ENCODE results near the gene ZNF627.
"Not testable (repeated sequence)": the region's sequence is repeated elsewhere in the genome, so short reads cannot be mapped to it uniquely, and the experiment has no call there.

ZNF627 gene

GRCh38 chr19:11624069-11624463 is 26.8 kb downstream of the ZNF627 start:
- no peak for DNase-seq (ENCODE audit: low spot score)

- DNase-seq (ENCODE audit: low spot score): peak; percentile 54
Measured at GRCh38 chr19:11626252-11626651, 29.0 kb downstream of the ZNF627 start.

DNA sequence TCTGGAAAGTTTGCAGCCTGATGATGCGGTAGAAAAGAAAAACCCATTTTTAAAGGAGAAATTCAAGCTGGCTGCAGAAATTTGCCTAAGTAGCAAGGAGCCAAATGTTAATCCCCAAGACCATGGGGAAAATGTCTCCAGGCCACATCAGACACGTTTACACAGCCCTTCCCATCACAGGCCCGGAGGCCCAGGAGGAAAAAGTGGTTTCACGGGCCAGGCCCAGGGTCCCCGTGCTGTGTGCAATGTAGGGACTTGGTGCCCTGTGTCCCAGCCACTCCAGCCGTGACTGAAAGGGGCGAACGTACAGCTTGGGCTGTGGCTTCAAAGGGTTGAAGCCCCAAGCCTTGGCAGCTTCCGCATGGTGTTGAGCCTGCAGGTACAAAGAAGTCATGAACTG is 35.9 kb downstream of the ZNF627 start:
- DNase-seq (ENCODE audit: low spot score): no peak

DNA sequence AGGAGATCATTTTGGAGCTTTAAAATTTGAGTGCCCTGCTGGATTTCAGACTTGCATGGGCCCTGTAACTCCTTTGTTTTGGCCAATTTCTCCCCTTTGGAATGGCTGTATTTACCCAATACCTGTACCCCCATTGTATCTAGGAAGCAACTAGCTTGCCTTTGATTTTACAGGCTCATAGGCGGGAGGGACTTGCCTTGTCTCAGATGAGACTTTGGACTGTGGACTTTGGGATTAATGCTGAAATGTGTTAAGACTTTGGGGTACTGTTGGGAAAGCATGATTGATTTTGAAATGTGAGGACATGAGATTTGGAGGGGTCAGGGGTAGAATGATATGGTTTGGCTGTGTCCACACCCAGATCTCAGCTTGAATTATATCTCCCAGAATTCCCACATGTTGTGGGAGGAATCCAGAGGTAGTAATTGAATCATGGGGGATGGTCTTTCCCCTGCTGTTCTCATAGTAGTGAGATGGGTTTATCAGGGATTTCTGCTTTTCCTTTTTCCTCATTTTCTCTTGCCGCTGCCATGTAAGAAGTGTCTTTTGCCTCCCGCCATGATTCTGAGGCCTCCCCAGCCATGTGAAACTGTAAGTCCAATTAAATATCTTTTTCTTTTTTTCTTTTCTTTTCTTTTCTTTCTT is 36.9 kb downstream of the ZNF627 start:
- not testable (repeated sequence) for DNase-seq (ENCODE audit: low spot score)

- no peak for DNase-seq (ENCODE audit: low spot score)
Measured at GRCh38 chr19:11639245-11639601, 41.9 kb downstream of the ZNF627 start.

GRCh38 chr19:11639602-11640471 is 42.6 kb downstream of the ZNF627 start:
- DNase-seq (ENCODE audit: low spot score): peak; percentile 95

DNA sequence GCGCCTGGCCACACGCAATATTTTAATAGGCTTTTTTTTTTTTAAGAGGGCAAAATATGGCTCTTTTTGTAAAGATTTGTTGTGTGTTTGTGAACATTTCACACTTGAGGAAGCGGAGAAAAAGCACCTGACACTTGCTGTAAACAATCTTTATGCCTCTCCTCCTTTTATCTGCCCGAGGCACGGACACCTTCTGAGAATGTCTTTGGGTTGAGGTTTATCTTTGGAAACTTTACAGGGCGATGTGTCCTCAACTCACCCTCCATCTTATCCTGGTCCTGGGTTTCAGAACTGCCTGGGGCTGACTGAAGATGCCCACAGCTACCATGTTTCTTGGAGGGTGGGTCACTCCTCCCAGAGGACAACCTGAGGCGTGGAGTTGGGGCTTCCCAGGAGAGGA is 44.0 kb downstream of the ZNF627 start:
- DNase-seq (ENCODE audit: low spot score): no peak

GRCh38 chr19:11642902-11643301 is 45.6 kb downstream of the ZNF627 start:
- DNase-seq (ENCODE audit: low spot score): no peak

- DNase-seq (ENCODE audit: low spot score): no peak
Measured at GRCh38 chr19:11649941-11650340, 52.7 kb downstream of the ZNF627 start.

DNA sequence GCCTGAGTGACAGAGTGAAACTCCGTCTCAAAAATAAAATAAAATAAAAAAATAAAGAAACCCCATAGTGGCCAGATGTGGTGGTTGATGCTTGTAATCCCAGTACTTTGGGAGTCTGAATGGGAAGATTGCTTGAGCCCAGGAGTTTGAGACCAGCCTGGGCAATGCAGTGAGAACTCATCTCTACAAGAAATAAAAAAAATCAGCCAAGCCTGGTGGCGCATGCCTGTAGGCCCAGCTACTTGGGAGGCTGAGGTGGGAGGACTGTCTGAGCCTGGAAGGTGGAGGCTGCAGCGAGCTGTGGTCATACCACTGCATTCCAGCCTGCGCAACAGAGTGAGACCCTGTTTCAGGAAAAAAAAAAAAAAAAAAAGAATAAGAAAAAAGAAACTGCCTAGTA is 53.8 kb downstream of the ZNF627 start:
- DNase-seq (ENCODE audit: low spot score): no peak

- no peak for DNase-seq (ENCODE audit: low spot score)
Measured at GRCh38 chr19:11652056-11652455, 54.8 kb downstream of the ZNF627 start.

GRCh38 chr19:11652492-11652891 is 55.2 kb downstream of the ZNF627 start:
- DNase-seq (ENCODE audit: low spot score): no peak

DNA sequence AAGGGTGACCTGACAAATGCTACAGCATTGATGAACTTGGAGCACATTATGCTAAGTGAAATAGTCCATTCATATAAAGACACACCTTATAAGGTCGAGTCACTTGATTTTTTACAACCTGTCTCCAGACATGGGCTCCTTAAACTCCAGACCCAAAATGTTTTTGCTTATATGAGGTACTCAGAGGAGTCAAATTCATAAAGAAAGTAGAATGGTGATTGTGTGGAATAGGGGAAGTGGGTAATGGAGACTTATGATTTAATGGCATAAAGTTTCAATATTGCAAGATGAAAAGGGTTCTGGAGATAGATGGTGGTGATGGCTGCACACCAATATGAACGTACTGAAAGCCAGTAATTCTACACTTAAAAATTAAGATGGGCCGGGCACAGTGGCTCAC is 59.3 kb downstream of the ZNF627 start:
- no peak for DNase-seq (ENCODE audit: low spot score)

DNA sequence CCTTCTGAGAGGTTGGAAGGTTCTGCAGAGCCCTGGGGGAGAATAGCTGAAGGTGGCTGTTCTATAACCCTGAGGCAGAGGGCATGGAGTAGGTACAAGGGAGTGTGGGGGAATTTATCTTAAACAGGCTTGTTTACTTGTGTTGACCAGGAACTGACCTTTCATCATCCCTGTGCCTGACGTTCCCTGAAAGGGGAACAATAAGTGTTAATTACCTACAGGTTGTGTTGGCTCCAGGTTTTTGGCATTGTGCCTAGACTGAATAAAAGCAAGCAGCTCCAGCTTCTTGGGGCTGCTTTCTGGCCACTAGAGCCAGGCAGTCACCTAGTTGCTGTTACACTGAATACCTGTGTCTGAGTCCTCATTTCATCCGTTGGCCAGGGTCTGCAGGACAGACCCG is 60.0 kb downstream of the ZNF627 start:
- no peak for DNase-seq (ENCODE audit: low spot score)

GRCh38 chr19:11658970-11659369 is 61.7 kb downstream of the ZNF627 start:
- no peak for DNase-seq (ENCODE audit: low spot score)

GRCh38 chr19:11659612-11660011 is 62.3 kb downstream of the ZNF627 start:
- no peak for DNase-seq (ENCODE audit: low spot score)

DNA sequence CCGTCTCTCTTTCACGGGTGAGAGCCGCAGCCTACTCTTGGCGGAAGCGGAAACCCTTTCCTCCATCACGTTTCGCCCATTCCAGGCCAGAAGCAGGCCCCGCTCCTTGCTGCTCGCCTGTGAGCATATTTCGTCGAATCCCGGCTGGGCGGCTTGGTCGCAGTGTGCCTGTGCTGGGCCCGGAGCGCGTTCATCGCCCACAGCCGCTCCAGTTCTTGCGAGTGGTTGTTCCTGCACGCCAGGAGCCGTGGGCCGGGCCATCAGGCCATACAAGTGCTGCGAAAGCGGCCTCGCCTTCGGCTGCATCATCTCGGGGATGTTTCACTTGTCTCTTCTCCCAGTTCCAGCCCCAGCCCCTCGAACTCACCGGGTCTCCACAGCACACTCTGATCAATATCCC is 65.0 kb downstream of the ZNF627 start:
- no peak for DNase-seq (ENCODE audit: low spot score)

DNA sequence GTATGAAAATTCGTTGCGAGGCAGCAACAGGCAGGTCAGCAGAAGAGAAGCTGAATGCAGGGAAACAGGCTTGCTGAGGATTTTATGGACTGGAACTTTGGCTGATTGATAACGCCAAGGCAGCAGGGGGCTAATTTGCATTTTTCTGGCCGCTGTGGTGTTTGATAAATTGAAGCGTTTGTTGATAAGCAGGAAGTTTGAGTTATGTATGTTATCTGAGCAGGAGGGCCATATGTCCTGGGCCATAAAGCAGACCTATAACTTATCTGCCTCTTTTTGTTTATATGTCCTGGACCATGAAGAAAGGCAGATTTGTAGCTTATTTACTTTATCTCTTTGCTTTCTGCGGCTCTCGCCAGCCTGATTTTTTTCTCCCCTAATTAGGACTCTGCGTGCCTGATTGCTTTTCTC is 65.9 kb downstream of the ZNF627 start:
- DNase-seq (ENCODE audit: low spot score): no peak
